Upper lobe of right lung (tissue), 1 donor: Measurements from ENCODE around the gene ADAMTS16. TPM values are rescaled to one million over a fixed set of nuclear protein-coding genes. Genes with fewer than 3 reads are reported as not detected.

Experiments used
- ATAC-seq: fragments of 200-7000 bp; cut with Tn5 transposase; one replicate; pipeline ENCODE4 v1.9.1; 2020; ENCODE audit warnings: mild to moderate bottlenecking, moderate library complexity
- DNase-seq: peaks from one replicate; pipeline ENCODE4 v3.0.0-alpha.2; 2020
- H3K27ac ChIP-seq: fragments of 200-600 bp; one replicate; pipeline ENCODE4 v1.8.0; 2022
- H3K27me3 ChIP-seq: fragments of 200-600 bp; one replicate; pipeline ENCODE4 v1.8.0; 2022; ENCODE audit warnings: mild to moderate bottlenecking
- H3K36me3 ChIP-seq: fragments of 200-600 bp; one replicate; pipeline ENCODE4 v1.8.0; 2022
- H3K4me1 ChIP-seq: fragments of 200-600 bp; one replicate; pipeline ENCODE4 v1.8.0; 2022
- H3K4me3 ChIP-seq: fragments of 200-600 bp; one replicate; pipeline ENCODE4 v1.8.0; 2022; ENCODE audit warnings: mild to moderate bottlenecking
- H3K9me3 ChIP-seq: fragments of 200-600 bp; one replicate; pipeline ENCODE4 v1.8.0; 2022
- intact Hi-C: fragments of 100-400 bp; cut with DNase I; formaldehyde crosslinking; loops from one replicate; pipeline ENCODE4 v1.11.0; 2022
- total RNA-seq: library from RNA; stranded (reverse); fragmentation: NEBNext Ultra II Directional; extraction: Animal tissue kit (Norgen Biotek cat#: 25700); gene quantifications from one replicate; pipeline ENCODE4 v1.2.1, GENCODE V29; 2021
- TF ChIP-seq, protein P1 (sequence below): fragments of 200-600 bp; IDR thresholded peaks from one replicate; pipeline ENCODE4 v1.8.0; 2022; ENCODE audit warnings: antibody characterized with exemption
- donor health status: DM: no; HTN: yes; CAD: no; lungs with severe emphysema.

The ADAMTS16 gene
- total RNA-seq, 1 donor from 2014 or later: 0.26 TPM

DNA sequence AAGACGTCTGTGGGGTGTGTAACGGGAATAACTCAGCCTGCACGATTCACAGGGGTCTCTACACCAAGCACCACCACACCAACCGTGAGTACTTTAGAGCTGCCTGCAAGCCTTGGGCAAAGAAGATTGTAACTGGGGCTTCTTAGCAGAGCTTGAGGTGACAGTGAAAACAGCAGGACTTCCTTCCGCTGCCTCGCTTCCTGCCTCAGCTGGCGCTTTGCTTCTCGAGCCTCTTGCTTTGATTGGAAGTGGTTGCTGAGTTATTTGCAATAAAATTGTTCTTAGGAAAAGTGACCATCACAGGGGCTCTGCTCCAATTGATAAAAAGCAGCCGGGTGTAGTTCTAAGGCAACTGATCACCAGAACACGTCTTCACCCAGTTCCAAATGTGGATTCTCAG is 99.1 kb downstream of the ADAMTS16 start:
- H3K27me3 ChIP-seq: no peaks in the 10 kb centered on the region
- intact Hi-C loops: no loop called here

DNA sequence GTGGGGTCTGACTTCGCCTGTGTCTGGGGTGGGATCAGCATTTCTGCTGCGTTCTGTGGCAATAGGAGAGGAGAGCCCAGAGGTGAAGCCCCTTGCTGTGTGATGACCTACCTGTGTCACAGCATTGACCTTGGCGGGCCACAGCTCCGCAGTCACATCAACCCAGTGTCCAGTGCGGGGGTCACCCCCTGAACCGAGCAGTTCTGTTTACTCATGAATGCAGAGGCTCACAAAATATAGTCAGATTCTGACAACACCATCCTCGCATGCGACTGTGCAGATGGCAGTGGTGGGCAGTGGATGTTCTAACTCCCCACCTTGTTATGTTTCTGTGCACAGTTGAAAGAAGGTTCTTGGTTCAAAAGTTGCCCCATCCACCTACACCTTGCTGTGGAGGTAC is 100.1 kb downstream of the ADAMTS16 start:
- no peak overlapping the region for H3K27ac ChIP-seq
- ATAC-seq: no peak
- intact Hi-C loops: no loop called here
- no peak overlapping the region for H3K4me3 ChIP-seq
- no peak for DNase-seq
- no peaks in the 10 kb centered on the region for H3K4me1 ChIP-seq
- H3K27me3 ChIP-seq: no peaks in the 10 kb centered on the region
- TF ChIP-seq, protein P1, sequence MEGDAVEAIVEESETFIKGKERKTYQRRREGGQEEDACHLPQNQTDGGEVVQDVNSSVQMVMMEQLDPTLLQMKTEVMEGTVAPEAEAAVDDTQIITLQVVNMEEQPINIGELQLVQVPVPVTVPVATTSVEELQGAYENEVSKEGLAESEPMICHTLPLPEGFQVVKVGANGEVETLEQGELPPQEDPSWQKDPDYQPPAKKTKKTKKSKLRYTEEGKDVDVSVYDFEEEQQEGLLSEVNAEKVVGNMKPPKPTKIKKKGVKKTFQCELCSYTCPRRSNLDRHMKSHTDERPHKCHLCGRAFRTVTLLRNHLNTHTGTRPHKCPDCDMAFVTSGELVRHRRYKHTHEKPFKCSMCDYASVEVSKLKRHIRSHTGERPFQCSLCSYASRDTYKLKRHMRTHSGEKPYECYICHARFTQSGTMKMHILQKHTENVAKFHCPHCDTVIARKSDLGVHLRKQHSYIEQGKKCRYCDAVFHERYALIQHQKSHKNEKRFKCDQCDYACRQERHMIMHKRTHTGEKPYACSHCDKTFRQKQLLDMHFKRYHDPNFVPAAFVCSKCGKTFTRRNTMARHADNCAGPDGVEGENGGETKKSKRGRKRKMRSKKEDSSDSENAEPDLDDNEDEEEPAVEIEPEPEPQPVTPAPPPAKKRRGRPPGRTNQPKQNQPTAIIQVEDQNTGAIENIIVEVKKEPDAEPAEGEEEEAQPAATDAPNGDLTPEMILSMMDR: no peak
- H3K36me3 ChIP-seq: no peaks in the 10 kb centered on the region
- H3K9me3 ChIP-seq: no peaks in the 10 kb centered on the region

More for the DNA sequence above, 99.1 kb downstream of the ADAMTS16 start:
- TF ChIP-seq, protein P1: no peak
- DNase-seq: no peak
- Histone ChIP-seq H3K4me3 (no peak overlapping the region), H3K4me1 (no peaks in the 10 kb centered on the region), H3K9me3 (no peaks in the 10 kb centered on the region), H3K36me3 (no peaks in the 10 kb centered on the region), H3K27ac (no peak overlapping the region)
- ATAC-seq: no peak

DNA sequence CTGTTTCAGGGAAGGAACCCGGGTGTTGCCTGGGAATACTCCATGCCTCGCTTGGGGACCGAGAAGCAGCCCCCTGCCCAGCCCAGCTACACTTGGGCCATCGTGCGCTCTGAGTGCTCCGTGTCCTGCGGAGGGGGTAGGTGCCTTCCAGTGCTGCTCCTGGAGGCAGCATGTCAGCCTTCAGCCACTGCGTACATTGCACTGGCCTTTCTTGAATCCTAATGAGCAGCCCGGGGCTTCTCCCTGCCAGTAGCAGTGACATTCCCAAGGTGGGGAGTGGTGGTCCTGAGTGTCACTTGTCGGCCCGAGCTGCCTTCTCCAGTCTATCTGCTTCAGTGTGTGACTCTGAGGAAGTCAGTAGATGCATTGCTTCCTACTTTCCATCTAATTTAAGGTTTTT is 101.9 kb downstream of the ADAMTS16 start:
- Histone ChIP-seq H3K27ac (no peak overlapping the region), H3K27me3 (no peaks in the 10 kb centered on the region), H3K9me3 (no peaks in the 10 kb centered on the region), H3K4me1 (no peaks in the 10 kb centered on the region), H3K4me3 (no peak overlapping the region), H3K36me3 (no peaks in the 10 kb centered on the region)
- no peak for DNase-seq
- intact Hi-C loops: no loop called here
- TF ChIP-seq, protein P1: no peak
- ATAC-seq: no peak

DNA sequence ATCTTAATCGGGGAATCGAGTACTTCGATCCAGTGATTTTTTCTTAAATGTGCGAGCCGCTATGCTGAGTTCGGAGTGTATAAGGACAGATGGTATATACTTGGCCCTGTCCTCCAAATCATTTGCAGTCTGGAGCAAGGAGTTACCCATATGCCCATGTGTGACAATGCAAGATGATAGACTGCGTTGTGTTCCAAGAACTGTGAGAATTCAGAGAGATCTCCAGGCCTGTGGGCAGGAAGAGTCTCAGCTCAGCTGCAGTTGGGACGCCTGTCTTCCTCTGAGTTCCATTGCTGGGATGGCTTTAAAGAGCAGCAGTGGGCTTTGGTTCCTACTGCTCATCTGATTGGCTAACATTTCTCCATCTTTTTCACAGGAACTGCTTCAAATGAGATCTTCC is 106.6 kb downstream of the ADAMTS16 start:
- H3K4me3 ChIP-seq: no peak overlapping the region
- no peaks in the 10 kb centered on the region for H3K27me3 ChIP-seq
- TF ChIP-seq, protein P1: no peak
- H3K36me3 ChIP-seq: no peaks in the 10 kb centered on the region
- H3K4me1 ChIP-seq: no peaks in the 10 kb centered on the region
- H3K9me3 ChIP-seq: no peaks in the 10 kb centered on the region
- H3K27ac ChIP-seq: no peak overlapping the region
- DNase-seq (no peak), ATAC-seq (no peak)
- intact Hi-C loops: no loop called here

DNA sequence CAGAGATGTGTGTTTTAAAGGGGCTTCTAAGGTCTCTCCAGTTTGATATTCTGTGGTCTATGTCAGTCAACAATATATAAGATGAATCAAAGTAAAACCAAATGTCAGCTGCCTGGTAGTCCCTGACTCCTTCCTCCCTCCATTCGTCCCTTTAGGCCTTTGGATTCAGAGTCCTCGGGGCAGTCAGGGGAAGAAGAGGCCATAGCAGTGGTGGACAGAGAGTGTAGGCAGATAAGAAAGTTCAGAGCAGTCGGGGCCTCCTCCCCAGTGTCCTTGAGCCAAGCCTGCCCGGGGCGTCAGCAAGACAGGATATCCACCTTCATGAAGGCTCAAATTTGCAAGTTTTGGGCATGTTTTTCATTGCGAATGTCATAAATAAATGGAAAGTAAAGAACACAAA is 110.6 kb downstream of the ADAMTS16 start:
- H3K9me3 ChIP-seq: peaks cover 5% of the 10 kb centered on the region
- TF ChIP-seq, protein P1: no peak
- DNase-seq (no peak), ATAC-seq (no peak)
- no peak overlapping the region for H3K27ac ChIP-seq
- intact Hi-C loops: no loop called here
- no peaks in the 10 kb centered on the region for H3K27me3 ChIP-seq
- H3K4me1 ChIP-seq: no peaks in the 10 kb centered on the region
- no peaks in the 10 kb centered on the region for H3K36me3 ChIP-seq
- no peak overlapping the region for H3K4me3 ChIP-seq

DNA sequence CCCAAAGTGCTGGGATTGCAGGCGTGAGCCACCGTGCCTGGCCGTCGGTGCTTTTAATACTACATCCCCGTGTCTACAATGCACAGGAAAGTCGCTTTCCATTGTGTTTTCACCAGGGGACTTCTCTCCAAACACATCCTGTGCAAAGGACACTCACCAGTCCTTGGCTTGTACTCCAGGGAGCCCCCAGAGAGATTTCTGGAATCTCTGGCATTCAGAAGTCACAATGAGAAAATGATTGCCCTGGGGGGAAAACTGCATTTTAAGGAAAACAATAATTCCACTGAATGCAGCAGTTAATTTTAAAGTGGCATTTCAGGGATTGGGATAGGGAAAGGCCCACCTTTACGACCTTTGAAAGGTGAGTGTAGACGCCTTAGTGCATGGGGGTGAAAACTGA is 112.0 kb downstream of the ADAMTS16 start:
- Histone ChIP-seq H3K36me3 (no peaks in the 10 kb centered on the region), H3K4me3 (no peak overlapping the region), H3K4me1 (no peaks in the 10 kb centered on the region), H3K9me3 (peaks cover 5% of the 10 kb centered on the region), H3K27ac (no peak overlapping the region), H3K27me3 (no peaks in the 10 kb centered on the region)
- no peak for ATAC-seq
- TF ChIP-seq, protein P1: no peak
- intact Hi-C loops: no loop called here
- no peak for DNase-seq
